Measurements from ENCODE around the gene FLOT1. TPM values are rescaled to one million over a fixed set of nuclear protein-coding genes. Genes with fewer than 3 reads are reported as not detected.

Gene FLOT1
- total and polyA plus RNA-seq, 9 of the 15 experiments (the other 6 are each of a cell fraction or from before 2014, with no cell fraction given): 11.7 to 149 (median 118) TPM

DNA sequence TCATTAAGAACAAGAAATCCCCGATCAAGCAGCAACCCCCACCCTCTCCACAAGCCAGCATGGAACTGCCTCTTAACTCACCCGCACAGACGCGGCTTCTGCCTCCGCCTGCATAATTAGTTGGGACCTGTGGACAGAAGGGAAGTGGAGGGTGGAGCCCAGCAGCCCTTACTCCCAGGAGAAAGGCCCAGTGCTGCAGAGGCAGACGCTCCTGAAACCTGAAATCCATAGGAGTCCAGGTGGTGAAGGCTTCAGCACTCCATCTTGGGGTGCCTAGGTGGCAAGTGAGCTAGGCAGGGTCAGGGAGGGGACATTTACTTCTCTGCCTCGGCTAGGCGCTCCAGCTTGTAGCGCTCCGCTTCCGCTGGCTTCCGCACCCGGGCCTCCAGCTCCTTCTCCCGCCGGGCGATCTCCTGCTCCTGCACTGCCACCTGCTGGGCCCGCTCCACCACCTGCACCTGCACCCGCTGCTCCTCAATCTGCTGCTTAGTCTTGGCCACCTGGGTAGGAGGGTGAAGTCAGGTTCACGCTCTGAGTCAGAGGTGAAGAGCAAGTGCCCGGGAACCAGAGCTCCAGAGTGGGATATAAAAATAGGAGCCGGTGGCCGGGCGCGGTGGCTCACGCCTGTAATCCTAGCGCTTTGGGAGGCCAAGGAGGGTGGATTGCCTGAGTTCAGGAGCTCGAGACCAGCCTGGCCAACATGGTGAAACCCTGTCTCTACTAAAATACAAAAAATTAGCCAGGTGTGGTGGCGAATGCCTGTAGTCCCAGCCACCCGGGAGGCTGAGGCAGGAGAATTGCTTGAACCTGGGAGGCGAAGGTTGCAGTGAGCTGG, 11.7 kb downstream of the FLOT1 start:
- WGBS (ENCODE audit: insufficient coverage, low coverage, missing lambda C conversion rate): 43% methylated on average over 30 of the region's 30 CpGs
- FAIRE-seq (peak; percentile 49), DNase-seq (ENCODE audit: extremely low read depth in 1 of 4, low spot score in 3 of 4) (peak; percentile 79 to 86 (median 84)), ATAC-seq (peak; percentile 90)
- H3K4me1 ChIP-seq (replicated peaks in 1 of 2; ENCODE audit: control insufficient read depth in 2 of 2, insufficient read depth in 2 of 2, low read length in 2 of 2): peaks cover 0 to 7% of the 10 kb centered on the region in 2 experiments; a peak in 3 of 5 replicates
- BruUV-seq (replicated peaks): no TSS peak
- H3K27me3 ChIP-seq (ENCODE audit: control insufficient read depth in 2 of 2, insufficient read depth in 2 of 2, low read length in 2 of 2): no peaks in the 10 kb centered on the region
- peaks cover 3% of the 10 kb centered on the region; the same call in 2 of the 3 replicates for H3K79me2 ChIP-seq (ENCODE audit: control insufficient read depth, insufficient read depth, low read length)
- H3K9me1 ChIP-seq (ENCODE audit: control insufficient read depth, insufficient read depth, low read length): peaks cover 2% of the 10 kb centered on the region
- CTCF ChIA-PET (ENCODE audit: low intra/inter-chr PET ratio): interaction anchor here (0.7 to 1.0 kb wide), 5 partner anchors 8 to 383 kb away, joined by 3 to 7 read pairs (median 3); partner anchors contain the start of gene ATAT1
- POLR2A ChIA-PET: interaction anchor here (0.6 to 6.1 kb wide), 15 partner anchors 9 to 272 kb away, joined by 3 to 50 read pairs (median 4); partner anchors contain the start of genes FLOT1, MDC1 and TUBB
- peaks cover 75% of the 10 kb centered on the region for H3K36me3 ChIP-seq (ENCODE audit: control insufficient read depth, insufficient read depth, low read length)
- H3K9me3 ChIP-seq (replicated peaks; ENCODE audit: control insufficient read depth, insufficient read depth, low read depth, low read length): no peaks in the 10 kb centered on the region
- no peak overlapping the region for H3K4me3 ChIP-seq
- 0 out of 2 replicates have a peak overlapping the region, but pooled peaks have one; percentile 27 for H3K4me2 ChIP-seq (ENCODE audit: insufficient read depth, low read length)
- H4K20me1 ChIP-seq (replicated peaks; ENCODE audit: control insufficient read depth, insufficient read depth, low read length): peaks cover 7% of the 10 kb centered on the region
- H3K27ac ChIP-seq (ENCODE audit: extremely low read depth, low read depth, low read length): 0 out of 3 replicates have a peak overlapping the region, but pooled peaks have one; percentile 18
- no peak overlapping the region; the same call in 1 of the 2 replicates for H2AFZ ChIP-seq (ENCODE audit: low read depth, low read length)
- in situ Hi-C loops (cut with MboI): no loop called here
- intact Hi-C loops (cut with micrococcal nuclease): loop anchor here (2.0 to 5.0 kb wide), 4 partner anchors 52 to 356 kb away; no protein-coding TSS in a partner anchor
- peak overlapping the region in 1 of 2 experiments; percentile 74; a peak in 2 of 4 replicates for H3K9ac ChIP-seq (ENCODE audit: insufficient read depth in 1 of 2, low read depth in 2 of 2, low read length in 2 of 2)
- TF ChIP-seq, protein P1, sequence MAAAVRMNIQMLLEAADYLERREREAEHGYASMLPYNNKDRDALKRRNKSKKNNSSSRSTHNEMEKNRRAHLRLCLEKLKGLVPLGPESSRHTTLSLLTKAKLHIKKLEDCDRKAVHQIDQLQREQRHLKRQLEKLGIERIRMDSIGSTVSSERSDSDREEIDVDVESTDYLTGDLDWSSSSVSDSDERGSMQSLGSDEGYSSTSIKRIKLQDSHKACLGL (CRISPR knock-in tag; IDR thresholded peaks at IDR 0.05; ENCODE audit: borderline replicate concordance, poor library complexity, severe bottlenecking): no peak
- TF ChIP-seq BCL6 (CRISPR knock-in tag; IDR thresholded peaks at IDR 0.05) (no peak), CBX3 (IDR thresholded peaks at IDR 0.05; ENCODE audit: borderline replicate concordance in 1 of 2, low read length in 2 of 2) (peak in 1 of 2 experiments; percentile 48; a peak in 1 of 3 replicates), TCF7 (IDR thresholded peaks at IDR 0.05; ENCODE audit: borderline replicate concordance) (0 out of 2 replicates have a peak, but pooled peaks have one; percentile 52), ZNF253 (CRISPR knock-in tag; conservative IDR thresholded peaks at IDR 0.05) (no peak), PHF21A (IDR thresholded peaks at IDR 0.05; ENCODE audit: borderline replicate concordance, low read depth) (no peak)
- TF ChIP-seq, protein P2, sequence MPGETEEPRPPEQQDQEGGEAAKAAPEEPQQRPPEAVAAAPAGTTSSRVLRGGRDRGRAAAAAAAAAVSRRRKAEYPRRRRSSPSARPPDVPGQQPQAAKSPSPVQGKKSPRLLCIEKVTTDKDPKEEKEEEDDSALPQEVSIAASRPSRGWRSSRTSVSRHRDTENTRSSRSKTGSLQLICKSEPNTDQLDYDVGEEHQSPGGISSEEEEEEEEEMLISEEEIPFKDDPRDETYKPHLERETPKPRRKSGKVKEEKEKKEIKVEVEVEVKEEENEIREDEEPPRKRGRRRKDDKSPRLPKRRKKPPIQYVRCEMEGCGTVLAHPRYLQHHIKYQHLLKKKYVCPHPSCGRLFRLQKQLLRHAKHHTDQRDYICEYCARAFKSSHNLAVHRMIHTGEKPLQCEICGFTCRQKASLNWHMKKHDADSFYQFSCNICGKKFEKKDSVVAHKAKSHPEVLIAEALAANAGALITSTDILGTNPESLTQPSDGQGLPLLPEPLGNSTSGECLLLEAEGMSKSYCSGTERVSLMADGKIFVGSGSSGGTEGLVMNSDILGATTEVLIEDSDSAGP (CRISPR knock-in tag; IDR thresholded peaks at IDR 0.05): no peak
- TF ChIP-seq, protein P3, sequence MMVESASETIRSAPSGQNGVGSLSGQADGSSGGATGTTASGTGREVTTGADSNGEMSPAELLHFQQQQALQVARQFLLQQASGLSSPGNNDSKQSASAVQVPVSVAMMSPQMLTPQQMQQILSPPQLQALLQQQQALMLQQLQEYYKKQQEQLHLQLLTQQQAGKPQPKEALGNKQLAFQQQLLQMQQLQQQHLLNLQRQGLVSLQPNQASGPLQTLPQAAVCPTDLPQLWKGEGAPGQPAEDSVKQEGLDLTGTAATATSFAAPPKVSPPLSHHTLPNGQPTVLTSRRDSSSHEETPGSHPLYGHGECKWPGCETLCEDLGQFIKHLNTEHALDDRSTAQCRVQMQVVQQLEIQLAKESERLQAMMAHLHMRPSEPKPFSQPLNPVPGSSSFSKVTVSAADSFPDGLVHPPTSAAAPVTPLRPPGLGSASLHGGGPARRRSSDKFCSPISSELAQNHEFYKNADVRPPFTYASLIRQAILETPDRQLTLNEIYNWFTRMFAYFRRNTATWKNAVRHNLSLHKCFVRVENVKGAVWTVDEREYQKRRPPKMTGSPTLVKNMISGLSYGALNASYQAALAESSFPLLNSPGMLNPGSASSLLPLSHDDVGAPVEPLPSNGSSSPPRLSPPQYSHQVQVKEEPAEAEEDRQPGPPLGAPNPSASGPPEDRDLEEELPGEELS (CRISPR knock-in tag; IDR thresholded peaks at IDR 0.05; ENCODE audit: borderline replicate concordance): no peak
- TF ChIP-seq, protein P4, sequence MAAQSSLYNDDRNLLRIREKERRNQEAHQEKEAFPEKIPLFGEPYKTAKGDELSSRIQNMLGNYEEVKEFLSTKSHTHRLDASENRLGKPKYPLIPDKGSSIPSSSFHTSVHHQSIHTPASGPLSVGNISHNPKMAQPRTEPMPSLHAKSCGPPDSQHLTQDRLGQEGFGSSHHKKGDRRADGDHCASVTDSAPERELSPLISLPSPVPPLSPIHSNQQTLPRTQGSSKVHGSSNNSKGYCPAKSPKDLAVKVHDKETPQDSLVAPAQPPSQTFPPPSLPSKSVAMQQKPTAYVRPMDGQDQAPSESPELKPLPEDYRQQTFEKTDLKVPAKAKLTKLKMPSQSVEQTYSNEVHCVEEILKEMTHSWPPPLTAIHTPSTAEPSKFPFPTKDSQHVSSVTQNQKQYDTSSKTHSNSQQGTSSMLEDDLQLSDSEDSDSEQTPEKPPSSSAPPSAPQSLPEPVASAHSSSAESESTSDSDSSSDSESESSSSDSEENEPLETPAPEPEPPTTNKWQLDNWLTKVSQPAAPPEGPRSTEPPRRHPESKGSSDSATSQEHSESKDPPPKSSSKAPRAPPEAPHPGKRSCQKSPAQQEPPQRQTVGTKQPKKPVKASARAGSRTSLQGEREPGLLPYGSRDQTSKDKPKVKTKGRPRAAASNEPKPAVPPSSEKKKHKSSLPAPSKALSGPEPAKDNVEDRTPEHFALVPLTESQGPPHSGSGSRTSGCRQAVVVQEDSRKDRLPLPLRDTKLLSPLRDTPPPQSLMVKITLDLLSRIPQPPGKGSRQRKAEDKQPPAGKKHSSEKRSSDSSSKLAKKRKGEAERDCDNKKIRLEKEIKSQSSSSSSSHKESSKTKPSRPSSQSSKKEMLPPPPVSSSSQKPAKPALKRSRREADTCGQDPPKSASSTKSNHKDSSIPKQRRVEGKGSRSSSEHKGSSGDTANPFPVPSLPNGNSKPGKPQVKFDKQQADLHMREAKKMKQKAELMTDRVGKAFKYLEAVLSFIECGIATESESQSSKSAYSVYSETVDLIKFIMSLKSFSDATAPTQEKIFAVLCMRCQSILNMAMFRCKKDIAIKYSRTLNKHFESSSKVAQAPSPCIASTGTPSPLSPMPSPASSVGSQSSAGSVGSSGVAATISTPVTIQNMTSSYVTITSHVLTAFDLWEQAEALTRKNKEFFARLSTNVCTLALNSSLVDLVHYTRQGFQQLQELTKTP (IDR thresholded peaks at IDR 0.05; ENCODE audit: low read depth in 1 of 2, partially characterized antibody in 2 of 2): no peak
